GM12891 (cell line): ENCODE measurements around the gene AFDN.
"Not testable (repeated sequence)": the region's sequence is repeated elsewhere in the genome, so short reads cannot be mapped to it uniquely, and the experiment has no call there.

Experiments
- DNase-seq: peaks from one replicate; pipeline ENCODE4 v3.0.0; 2011; ENCODE audit warnings: low spot score; ENCODE audit not compliant: insufficient read length
- FAIRE-seq: peaks from 2 replicates; lab custom pipeline; 2011; peaks lifted over from hg19 to GRCh38; lab: Jason Lieb, UNC
- PAX5 ChIP-seq: IDR thresholded peaks from 2 replicates; pipeline ENCODE4 v1.6.1; 2011; ENCODE audit warnings: low read length, moderate library complexity, mild to moderate bottlenecking; ENCODE audit not compliant: insufficient read depth, severe bottlenecking
- POLR2A ChIP-seq: IDR thresholded peaks from 2 replicates; pipeline ENCODE4 v1.6.1; 2011; ENCODE audit warnings: low read depth, low read length, control low read depth
- POLR2AphosphoS5 ChIP-seq: IDR thresholded peaks from 2 replicates; pipeline ENCODE4 v1.6.1; 2011; ENCODE audit warnings: low read depth, low read length, control low read depth
- POU2F2 ChIP-seq: IDR thresholded peaks from 2 replicates; pipeline ENCODE4 v1.6.1; 2011; ENCODE audit warnings: low read depth, mild to moderate bottlenecking, control low read depth, low read length, moderate library complexity
- SPI1 ChIP-seq: IDR thresholded peaks from 2 replicates; pipeline ENCODE4 v1.6.1; 2011; ENCODE audit warnings: low read depth, low read length, control low read depth
- TAF1 ChIP-seq: IDR thresholded peaks from 2 replicates; pipeline ENCODE4 v1.6.1; 2011; ENCODE audit warnings: low read depth, low read length, control low read depth

AFDN gene

GRCh38 chr6:167997642-167998041 lies 170.9 kb downstream of the AFDN start, which contains the start of gene KIF25:
KIF25 (plus strand) TSS chr6:167997671; CDS start chr6:168029586, 31,915 bp downstream.
- TF ChIP-seq SPI1 (no peak), POLR2A (no peak), PAX5 (no peak), TAF1 (no peak), POU2F2 (no peak), POLR2AphosphoS5 (no peak)

GRCh38 chr6:167998215-167998614 lies 171.5 kb downstream of the AFDN start:
- TF ChIP-seq POLR2A (no peak), SPI1 (no peak), PAX5 (no peak), POU2F2 (no peak), POLR2AphosphoS5 (no peak), TAF1 (no peak)
- no peak for FAIRE-seq
- no peak for DNase-seq

More at GRCh38 chr6:167997642-167998041, 170.9 kb downstream of the AFDN start, which contains the start of gene KIF25:
- DNase-seq: no peak
- no peak for FAIRE-seq

GRCh38 chr6:168000198-168001028 lies 173.7 kb downstream of the AFDN start:
- FAIRE-seq (no peak), DNase-seq (no peak)
- no peak for TF ChIP-seq SPI1
- no peak for TF ChIP-seq POU2F2
- no peak for TF ChIP-seq POLR2AphosphoS5
- TF ChIP-seq TAF1: no peak
- TF ChIP-seq POLR2A: no peak
- no peak for TF ChIP-seq PAX5

GRCh38 chr6:168001029-168001332 lies 174.3 kb downstream of the AFDN start:
- no peak for FAIRE-seq
- no peak for DNase-seq
- no peak for TF ChIP-seq POLR2AphosphoS5
- no peak for TF ChIP-seq SPI1
- no peak for TF ChIP-seq PAX5
- no peak for TF ChIP-seq POU2F2

GRCh38 chr6:168001514-168001913 lies 174.8 kb downstream of the AFDN start:
- DNase-seq, FAIRE-seq: not testable (repeated sequence)

- DNase-seq: no peak
- TF ChIP-seq PAX5 (no peak), POU2F2 (no peak), SPI1 (no peak), TAF1 (no peak), POLR2AphosphoS5 (no peak), POLR2A (no peak)
- no peak for FAIRE-seq
These were observed 176.1 kb downstream of the AFDN start for GRCh38 chr6:168002804-168003203.

- no peak for FAIRE-seq
- TF ChIP-seq POLR2A: no peak
- no peak for TF ChIP-seq POLR2AphosphoS5
- TF ChIP-seq POU2F2: no peak
- no peak for TF ChIP-seq PAX5
- no peak for TF ChIP-seq TAF1
- TF ChIP-seq SPI1: no peak
- DNase-seq: no peak
These were observed 177.3 kb downstream of the AFDN start for GRCh38 chr6:168004023-168004422.

GRCh38 chr6:168004945-168005344 lies 178.2 kb downstream of the AFDN start:
- DNase-seq (no peak), FAIRE-seq (no peak)
- TF ChIP-seq POLR2A (no peak), POLR2AphosphoS5 (no peak), POU2F2 (no peak), TAF1 (no peak), SPI1 (no peak), PAX5 (no peak)

- DNase-seq (no peak), FAIRE-seq (no peak)
- no peak for TF ChIP-seq POLR2A
These were observed 179.1 kb downstream of the AFDN start for GRCh38 chr6:168005796-168006195.

GRCh38 chr6:168007592-168008338 lies 181.1 kb downstream of the AFDN start:
- DNase-seq (no peak), FAIRE-seq (no peak)
- TF ChIP-seq TAF1 (no peak), POLR2AphosphoS5 (no peak), PAX5 (no peak), SPI1 (no peak), POLR2A (no peak), POU2F2 (no peak)
